ENCODE results near the gene OR6B3. TPM values are rescaled to one million over a fixed set of nuclear protein-coding genes. Genes with fewer than 3 reads are reported as not detected.

OR6B3 gene
- not detected for total RNA-seq

DNA sequence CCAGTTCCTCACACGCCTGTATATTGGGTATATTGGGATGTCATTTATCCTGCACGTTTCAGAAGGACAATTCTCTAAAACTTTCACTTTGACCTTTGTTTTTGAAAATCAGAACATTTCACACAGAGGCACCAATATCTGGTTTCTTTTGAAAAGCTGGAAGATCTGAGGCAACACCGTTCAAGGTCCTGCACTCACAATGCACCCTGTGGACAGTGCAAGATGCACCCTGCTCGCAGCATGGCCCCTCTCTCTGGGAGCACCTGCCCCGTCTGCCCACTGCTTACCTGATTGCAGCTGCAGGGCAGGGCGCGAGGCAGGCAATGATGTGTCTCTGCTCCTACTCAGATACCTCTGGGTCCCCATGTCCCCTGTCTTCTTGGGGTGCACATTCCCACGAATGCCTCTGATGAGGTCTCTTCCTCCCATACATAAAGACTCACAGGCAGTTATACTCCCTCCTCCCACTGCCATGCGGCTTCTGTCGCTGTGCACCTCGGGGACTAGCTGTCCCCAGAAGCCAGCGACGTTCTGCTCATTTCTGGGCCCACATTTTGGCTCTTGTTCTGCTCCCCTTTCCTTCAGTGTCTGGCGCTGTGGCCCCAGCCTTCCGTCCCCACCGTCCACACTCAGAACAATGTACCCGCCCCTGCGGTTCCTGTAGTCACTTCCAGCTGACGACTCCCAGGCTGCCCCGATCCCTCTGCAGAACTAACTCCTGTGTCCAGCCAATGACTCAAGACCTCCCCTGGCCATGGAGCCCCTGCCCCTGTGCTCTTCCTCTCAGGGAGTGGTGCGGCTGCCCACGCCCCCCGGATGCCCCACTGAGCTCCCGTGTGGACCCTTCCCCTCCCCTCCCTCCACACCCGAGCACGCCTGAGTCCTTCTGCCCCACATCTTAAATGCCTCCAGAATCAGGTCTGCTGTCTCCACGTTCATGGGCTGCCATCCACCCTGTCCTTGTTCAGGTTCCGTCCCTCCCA, at the start of gene OR6B3:
Gene OR6B3, minus strand, starts transcription at position 349 of the 983 bp plus-strand sequence.
- TF ChIP-seq, protein P1, sequence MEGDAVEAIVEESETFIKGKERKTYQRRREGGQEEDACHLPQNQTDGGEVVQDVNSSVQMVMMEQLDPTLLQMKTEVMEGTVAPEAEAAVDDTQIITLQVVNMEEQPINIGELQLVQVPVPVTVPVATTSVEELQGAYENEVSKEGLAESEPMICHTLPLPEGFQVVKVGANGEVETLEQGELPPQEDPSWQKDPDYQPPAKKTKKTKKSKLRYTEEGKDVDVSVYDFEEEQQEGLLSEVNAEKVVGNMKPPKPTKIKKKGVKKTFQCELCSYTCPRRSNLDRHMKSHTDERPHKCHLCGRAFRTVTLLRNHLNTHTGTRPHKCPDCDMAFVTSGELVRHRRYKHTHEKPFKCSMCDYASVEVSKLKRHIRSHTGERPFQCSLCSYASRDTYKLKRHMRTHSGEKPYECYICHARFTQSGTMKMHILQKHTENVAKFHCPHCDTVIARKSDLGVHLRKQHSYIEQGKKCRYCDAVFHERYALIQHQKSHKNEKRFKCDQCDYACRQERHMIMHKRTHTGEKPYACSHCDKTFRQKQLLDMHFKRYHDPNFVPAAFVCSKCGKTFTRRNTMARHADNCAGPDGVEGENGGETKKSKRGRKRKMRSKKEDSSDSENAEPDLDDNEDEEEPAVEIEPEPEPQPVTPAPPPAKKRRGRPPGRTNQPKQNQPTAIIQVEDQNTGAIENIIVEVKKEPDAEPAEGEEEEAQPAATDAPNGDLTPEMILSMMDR (IDR thresholded peaks at IDR 0.05; ENCODE audit: low read depth): no peak

DNA sequence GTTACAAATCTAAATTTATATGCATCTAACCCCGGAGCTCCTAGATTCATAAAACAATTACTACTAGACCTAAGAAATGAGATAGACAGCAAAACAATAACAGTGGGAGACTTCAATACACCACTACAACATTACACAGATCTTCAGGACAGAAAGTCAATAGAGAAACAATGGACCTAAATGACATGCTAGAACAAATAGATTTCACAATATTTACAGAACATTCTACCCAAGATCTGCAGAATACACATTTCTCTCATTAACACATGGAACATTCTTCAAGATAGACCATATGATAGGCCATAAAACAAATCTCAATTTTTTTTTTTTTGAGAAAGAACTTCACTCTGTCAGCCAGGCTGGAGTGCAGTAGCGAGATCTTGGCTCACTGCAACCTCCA, 45.0 kb upstream of the OR6B3 start:
- TF ChIP-seq, protein P1 (IDR thresholded peaks at IDR 0.05; ENCODE audit: low read depth): no peak

DNA sequence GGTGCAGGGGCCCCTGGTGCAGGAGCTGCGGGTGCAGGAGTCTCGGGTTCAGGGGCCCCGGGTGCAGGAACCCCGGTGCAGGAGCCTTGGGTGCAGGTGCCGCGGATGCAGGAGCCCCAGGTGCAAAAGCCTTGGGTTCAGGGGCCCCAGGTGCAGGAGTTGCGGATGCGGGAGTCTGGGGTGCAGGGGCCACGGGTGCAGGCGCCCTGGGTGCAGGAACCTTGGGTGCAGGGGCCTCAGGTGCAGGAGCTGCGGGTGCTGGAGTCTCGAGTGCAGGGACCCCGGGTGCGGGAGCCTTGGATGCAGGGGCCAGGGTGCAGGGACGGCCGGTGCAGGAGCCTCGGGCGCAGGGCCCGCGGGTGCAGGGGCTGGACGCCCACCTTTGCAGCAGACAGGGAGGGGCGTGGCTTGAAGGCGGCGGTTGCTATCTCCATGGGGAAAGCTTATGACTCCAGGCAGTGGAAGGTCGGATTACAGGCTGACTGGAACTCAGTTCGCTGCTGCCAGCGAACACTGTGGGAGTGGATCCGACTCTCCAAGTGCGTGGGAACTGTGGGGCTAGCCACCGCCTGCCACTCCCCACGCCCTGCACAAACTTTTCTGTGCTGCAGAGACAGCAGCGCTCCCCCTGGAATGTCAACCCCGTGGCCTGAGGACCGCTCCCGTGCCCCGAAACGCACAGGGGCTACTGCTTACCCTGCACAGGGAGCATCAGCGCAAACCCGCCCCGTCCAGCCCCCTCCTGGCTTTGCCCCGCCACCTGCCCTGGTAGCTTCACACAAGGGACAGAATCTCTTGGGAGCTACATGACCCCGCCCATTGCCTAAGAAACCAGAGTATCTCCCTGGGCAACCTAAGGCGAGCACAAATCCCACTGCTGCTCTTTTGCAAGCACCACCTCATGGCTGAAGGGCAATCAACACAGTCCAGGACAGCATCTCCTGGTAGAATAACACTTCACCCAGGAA, 42.5 kb upstream of the OR6B3 start:
- TF ChIP-seq, protein P1 (IDR thresholded peaks at IDR 0.05; ENCODE audit: low read depth): no peak

GRCh38 chr2:240089306-240089705, 36.0 kb upstream of the OR6B3 start:
- TF ChIP-seq, protein P1 (IDR thresholded peaks at IDR 0.05; ENCODE audit: low read depth): no peak

- TF ChIP-seq, protein P1 (IDR thresholded peaks at IDR 0.05; ENCODE audit: low read depth): no peak
These were observed 33.2 kb upstream of the OR6B3 start for GRCh38 chr2:240086563-240086962.

DNA sequence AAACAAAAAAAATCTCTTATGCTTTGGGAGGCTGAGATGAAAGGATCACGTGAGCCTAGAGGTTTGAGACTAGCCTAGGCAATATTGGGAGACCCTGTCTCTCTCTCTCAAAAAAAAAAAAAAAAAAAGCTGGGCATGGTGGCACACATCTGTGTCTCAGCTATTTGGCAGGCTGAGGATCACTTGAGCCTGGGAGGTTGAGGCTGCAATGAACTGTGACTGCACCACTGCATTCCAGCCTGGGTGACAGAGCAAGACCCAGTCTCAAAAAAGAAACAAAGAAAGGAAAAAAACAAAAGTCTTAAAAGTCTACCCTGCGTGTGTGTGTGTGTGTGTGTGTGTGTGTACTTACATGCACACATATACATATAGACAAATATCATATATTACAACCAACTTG, 25.3 kb upstream of the OR6B3 start:
- TF ChIP-seq, protein P1 (IDR thresholded peaks at IDR 0.05; ENCODE audit: low read depth): no peak

Data from subcutaneous adipose tissue (tissue), 4 donors.